HepG2 (cell line): ENCODE data around the gene SHCBP1L. TPM values are rescaled to one million over a fixed set of nuclear protein-coding genes. Genes with fewer than 3 reads are reported as not detected.
A peak's percentile ranks its signal among the peaks of the same experiment; 100 is the strongest.

Source experiments
- ATAC-seq: fragments of 200-7000 bp; cut with Tn5 transposase; 3 replicates; pipeline ENCODE4 v1.9.1; 2020; ENCODE audit warnings: mild to moderate bottlenecking, moderate library complexity
- BruUV-seq: library from RNA; stranded (reverse); fragments of 400-500 nt; replicated peaks from 2 replicates; lab custom pipeline; 2021; lab: Mats Ljungman, UMichigan
- CTCF ChIA-PET: fragments of 300-600 bp; formaldehyde crosslinking; extraction: SDS; loops from one replicate; lab custom pipeline; 2021; ENCODE audit warnings: low total read pairs, inconsistent platforms, low intra/inter-chr PET ratio; lab: Yijun Ruan, JAX
- POLR2A ChIA-PET: fragments of 350-600 bp; sonication (Branson Sonifier 250); formaldehyde crosslinking; loops from one replicate; lab custom pipeline; 2020; ENCODE audit warnings: antibody characterized with exemption, inconsistent platforms; lab: Yijun Ruan, JAX
- DNase-seq: peaks from one replicate; pipeline ENCODE4 v3.0.0-alpha.2; 2015; ENCODE audit warnings: low spot score
- FAIRE-seq: peaks from 3 replicates; lab custom pipeline; 2011; peaks lifted over from hg19 to GRCh38; lab: Jason Lieb, UNC
- H2AFZ ChIP-seq: one replicate; pipeline ENCODE4 v1.6.1; 2011; ENCODE audit warnings: low read length, inconsistent platforms
- H3K27ac ChIP-seq: fragments of 300-600 bp; 3 replicates; pipeline ENCODE4 v1.8.0; 2011; ENCODE audit warnings: mixed run types, mild to moderate bottlenecking, mixed read lengths, low read length, inconsistent platforms; ENCODE audit not compliant: insufficient read depth; ENCODE audit errors: extremely low read length
- H3K27me3 ChIP-seq, 2 experiments: fragments of 200-600 bp in 1 of 2; 2 replicates in 1 of 2; 3 replicates in 1 of 2; pipeline versions ENCODE4 v1.6.0 to v1.8.0; 2011; ENCODE audit warnings: low read length in 2 of 2, mild to moderate bottlenecking in 2 of 2, moderate library complexity in 2 of 2, inconsistent platforms in 1 of 2; ENCODE audit not compliant: insufficient read depth in 2 of 2, control insufficient read depth in 1 of 2
- H3K36me3 ChIP-seq, 2 experiments: fragments of 200-600 bp in 1 of 2; replicated peaks in 1 of 2; 2 replicates in 1 of 2; 3 replicates in 1 of 2; pipeline versions ENCODE4 v1.5.1 to v1.8.0; 2011; ENCODE audit warnings: low read length in 2 of 2, inconsistent platforms in 1 of 2; ENCODE audit not compliant: insufficient read depth in 2 of 2, control insufficient read depth in 1 of 2
- H3K4me1 ChIP-seq: 2 replicates; pipeline ENCODE4 v1.5.1; 2012; ENCODE audit warnings: low read length, inconsistent platforms; ENCODE audit not compliant: insufficient read depth
- H3K4me2 ChIP-seq: 2 replicates; pipeline ENCODE4 v1.6.0; 2011; ENCODE audit warnings: low read depth, low read length, inconsistent platforms
- H3K4me3 ChIP-seq, 3 experiments: fragments of 200-600 bp in 1 of 3; sonication (generic), shearing (Covaris generic) in 1 of 3; replicated peaks in 1 of 3; 2 replicates each; pipeline ENCODE4 v1.5.1; 2011 to 2016; ENCODE audit warnings: low read length in 3 of 3, inconsistent platforms in 2 of 3, low read depth in 2 of 3, mild to moderate bottlenecking in 2 of 3, control low read depth in 1 of 3, mixed read lengths in 1 of 3; ENCODE audit not compliant: insufficient read depth in 1 of 3
- H3K79me2 ChIP-seq: one replicate; pipeline ENCODE4 v1.6.1; 2011; ENCODE audit warnings: low read length, inconsistent platforms; ENCODE audit not compliant: insufficient read depth
- H3K9ac ChIP-seq: 2 replicates; pipeline ENCODE4 v1.6.0; 2011; ENCODE audit warnings: mild to moderate bottlenecking, low read depth, low read length, inconsistent platforms; ENCODE audit not compliant: insufficient read depth
- H3K9me3 ChIP-seq: 2 replicates; pipeline ENCODE4 v1.5.1; 2012; ENCODE audit warnings: mild to moderate bottlenecking, low read length
- H4K20me1 ChIP-seq: 2 replicates; pipeline ENCODE4 v1.6.0; 2011; ENCODE audit warnings: inconsistent platforms, mild to moderate bottlenecking, low read length, moderate library complexity; ENCODE audit not compliant: insufficient read depth
- CREBL2 ChIP-seq: sonication (generic); formaldehyde crosslinking; IDR thresholded peaks from 2 replicates; pipeline ENCODE4 v1.8.1; 2023; ENCODE audit warnings: missing genetic modification reagents, mild to moderate bottlenecking, borderline replicate concordance
- EEA1 ChIP-seq: sonication (generic); formaldehyde crosslinking; IDR thresholded peaks from 2 replicates; pipeline ENCODE4 v1.5.1; 2020; ENCODE audit warnings: mild to moderate bottlenecking, missing genetic modification reagents, borderline replicate concordance
- ISL2 ChIP-seq: sonication (generic); formaldehyde crosslinking; IDR thresholded peaks from 2 replicates; pipeline ENCODE4 v1.5.0; 2020; ENCODE audit warnings: missing genetic modification reagents
- KAT8 ChIP-seq: IDR thresholded peaks from 2 replicates; pipeline ENCODE4 v1.6.1; 2016; ENCODE audit warnings: missing genetic modification reagents, missing compliant biosample characterization
- MTA3 ChIP-seq: sonication (generic); formaldehyde crosslinking; IDR thresholded peaks from 2 replicates; pipeline ENCODE4 v1.4.0; 2020; ENCODE audit warnings: missing genetic modification reagents
- POLR2AphosphoS2 ChIP-seq: IDR thresholded peaks from 2 replicates; pipeline ENCODE4 v1.6.1; 2011; ENCODE audit warnings: low read depth, low read length, improper control_type of control experiment
- POLR2G ChIP-seq: fragments of 200-400 bp; formaldehyde crosslinking; IDR thresholded peaks from 2 replicates; pipeline ENCODE4 v1.6.1; 2018; ENCODE audit warnings: mild to moderate bottlenecking, low read depth, low read length, moderate library complexity
- RBM22 ChIP-seq: fragments of 200-400 bp; formaldehyde crosslinking; optimal IDR thresholded peaks from 2 replicates; pipeline ENCODE3; 2017; ENCODE audit warnings: mild to moderate bottlenecking, low read length, moderate library complexity
- RBM39 ChIP-seq: fragments of 200-400 bp; formaldehyde crosslinking; IDR thresholded peaks from one replicate; pipeline ENCODE4 v1.6.1; 2018; ENCODE audit warnings: antibody characterized with exemption, mild to moderate bottlenecking, low read depth, low read length; ENCODE audit not compliant: poor library complexity, severe bottlenecking
- TMF1 ChIP-seq: sonication (generic); formaldehyde crosslinking; IDR thresholded peaks from 2 replicates; pipeline ENCODE4 v1.8.1; 2022; ENCODE audit warnings: low read depth, missing genetic modification reagents
- ZNF468 ChIP-seq: sonication (generic); formaldehyde crosslinking; IDR thresholded peaks from 2 replicates; pipeline ENCODE4 v1.8.0; 2022; ENCODE audit warnings: mild to moderate bottlenecking, moderate library complexity, missing genetic modification reagents
- ZNF543 ChIP-seq: sonication (generic); formaldehyde crosslinking; IDR thresholded peaks from 2 replicates; pipeline ENCODE4 v1.4.0; 2020; ENCODE audit warnings: mild to moderate bottlenecking, missing genetic modification reagents
- ZNF556 ChIP-seq: sonication (generic); formaldehyde crosslinking; IDR thresholded peaks from 2 replicates; pipeline ENCODE4 v1.4.0; 2020; ENCODE audit warnings: mild to moderate bottlenecking, missing genetic modification reagents, borderline replicate concordance
- ZNF557 ChIP-seq: sonication (generic); formaldehyde crosslinking; IDR thresholded peaks from 2 replicates; pipeline ENCODE4 v1.4.0; 2020; ENCODE audit warnings: missing genetic modification reagents
- ZNF737 ChIP-seq: sonication (generic); formaldehyde crosslinking; IDR thresholded peaks from 2 replicates; pipeline ENCODE4 v1.5.0; 2020; ENCODE audit warnings: missing genetic modification reagents, mild to moderate bottlenecking, borderline replicate concordance
- ZNF839 ChIP-seq: sonication (generic); formaldehyde crosslinking; IDR thresholded peaks from 2 replicates; pipeline ENCODE4 v1.4.0; 2020; ENCODE audit warnings: missing genetic modification reagents, mild to moderate bottlenecking, borderline replicate concordance
- ZNF879 ChIP-seq: sonication (generic); formaldehyde crosslinking; IDR thresholded peaks from 2 replicates; pipeline ENCODE4 v1.8.1; 2023; ENCODE audit warnings: missing genetic modification reagents
- WGBS: methylation state at CpG from one replicate; pipeline ENCODE4 v1.1.6; 2017; ENCODE audit warnings: low lambda C conversion rate; 5-methylcytosine and 5-hydroxymethylcytosine counted together
- in situ Hi-C: cut with HindIII; loops from 2 replicates; pipeline ENCODE4 v1.10.0; 2017; ENCODE audit warnings: low pct_unique_long_range_greater_than_20kb; ENCODE audit not compliant: extremely low pct_ligation_motif_present
- intact Hi-C: fragments of 100-400 bp; cut with micrococcal nuclease; formaldehyde crosslinking; loops from one replicate; pipeline ENCODE4 v1.10.0; 2022; ENCODE audit not compliant: unreplicated experiment
- polyA plus RNA-seq, 8 experiments: library from polyadenylated mRNA; depleted of rRNA in 3 of 8; stranded (reverse) in 7 of 8; unstranded in 1 of 8; fragments of >200 nt; fragmentation: Illumina TruSeq in 4 of 8; extraction: Trizol in 4 of 8; gene quantifications; 2 replicates each; pipeline versions ENCODE4 v1.2.1 to v1.2.3, GENCODE V29; 2011 to 2016; ENCODE audit warnings: low read depth in 4 of 8, missing spikeins in 1 of 8, mixed read lengths in 1 of 8; ENCODE audit not compliant: insufficient read depth in 1 of 8
- total RNA-seq, 5 experiments: library from RNA; depleted of rRNA; stranded (reverse); fragments of >200 nt; fragmentation: Illumina TruSeq; extraction: Trizol; gene quantifications; 2 replicates each; pipeline ENCODE4 v1.2.3, GENCODE V29; 2016; ENCODE audit warnings: low read depth in 1 of 5

The SHCBP1L gene
- total and polyA plus RNA-seq, 2 of the 13 experiments (the other 11 are each of a cell fraction or from before 2014, with no cell fraction given): not detected

- FAIRE-seq (no peak), DNase-seq (no peak), ATAC-seq (peak; percentile 25)
- H3K27ac ChIP-seq: no peak overlapping the region
- in situ Hi-C loops: no loop called here
- H3K36me3 ChIP-seq: peaks cover 5 to 30% of the 10 kb centered on the region in 2 experiments
- no peaks in the 10 kb centered on the region for H3K79me2 ChIP-seq
- no peaks in the 10 kb centered on the region for H3K4me1 ChIP-seq
- H3K27me3 ChIP-seq: no peaks in the 10 kb centered on the region
- intact Hi-C loops: no loop called here
- H3K9me3 ChIP-seq: no peaks in the 10 kb centered on the region
- no peak overlapping the region for H3K4me2 ChIP-seq
- 94% methylated on average over 6 of the region's 6 CpGs for WGBS
- peak; percentile 60; the same call in 1 of the 2 replicates for TF ChIP-seq POLR2G
- TF ChIP-seq ISL2 (CRISPR knock-in tag): no peak
- H2AFZ ChIP-seq: no peak overlapping the region
- no peak overlapping the region for H3K9ac ChIP-seq
- no TSS peak for BruUV-seq
- H3K4me3 ChIP-seq: no peak overlapping the region
- CTCF ChIA-PET: no interaction called here
- peaks cover 3% of the 10 kb centered on the region; the same call in 1 of the 2 replicates for H4K20me1 ChIP-seq
- POLR2A ChIA-PET: no interaction called here
Observed at GRCh38 chr1:182889997-182890396, 63.0 kb downstream of the SHCBP1L start.

- Histone ChIP-seq H3K79me2 (no peaks in the 10 kb centered on the region), H3K9ac (no peak overlapping the region), H2AFZ (no peak overlapping the region), H3K4me3 (no peak overlapping the region), H3K9me3 (no peaks in the 10 kb centered on the region), H3K27me3 (no peaks in the 10 kb centered on the region), H3K27ac (no peak overlapping the region), H4K20me1 (peaks cover 3% of the 10 kb centered on the region; the same call in 1 of the 2 replicates), H3K36me3 (peaks cover 8 to 38% of the 10 kb centered on the region in 2 experiments), H3K4me1 (no peaks in the 10 kb centered on the region), H3K4me2 (no peak overlapping the region)
- intact Hi-C loops: no loop called here
- CTCF ChIA-PET: no interaction called here
- DNase-seq (no peak), FAIRE-seq (no peak), ATAC-seq (peak; percentile 14; the same call in 2 of the 3 replicates)
- 90% methylated on average over 7 of the region's 7 CpGs for WGBS
- BruUV-seq: no TSS peak
- TF ChIP-seq ZNF879: no peak
- no peak for TF ChIP-seq ZNF557 (CRISPR knock-in tag)
- TF ChIP-seq MTA3 (CRISPR knock-in tag): no peak
- no peak for TF ChIP-seq RBM39
- TF ChIP-seq ZNF468 (CRISPR knock-in tag): no peak
- TF ChIP-seq ZNF543: no peak
- no peak for TF ChIP-seq TMF1
- no peak for TF ChIP-seq ZNF737 (CRISPR knock-in tag)
- TF ChIP-seq EEA1 (CRISPR knock-in tag): no peak
- no peak for TF ChIP-seq KAT8 (CRISPR knock-in tag)
- TF ChIP-seq RBM22: peak; percentile 88
- TF ChIP-seq ZNF839 (CRISPR knock-in tag): no peak
- no peak for TF ChIP-seq ZNF556
- no peak for TF ChIP-seq CREBL2 (CRISPR knock-in tag)
- TF ChIP-seq POLR2AphosphoS2: peak; percentile 76; the same call in 1 of the 2 replicates
- in situ Hi-C loops: no loop called here
- POLR2A ChIA-PET: no interaction called here
Observed at GRCh38 chr1:182888736-182889531, 64.0 kb downstream of the SHCBP1L start.
